Amniotic epithelial cell (primary cell): ENCODE results near the gene PRDM1.
A peak's percentile ranks its signal among the peaks of the same experiment; 100 is the strongest.

ENCODE experiments used
- DNase-seq: peaks from one replicate; pipeline ENCODE4 v3.0.0-alpha.2; 2010; ENCODE audit warnings: low read depth

The PRDM1 gene

DNA sequence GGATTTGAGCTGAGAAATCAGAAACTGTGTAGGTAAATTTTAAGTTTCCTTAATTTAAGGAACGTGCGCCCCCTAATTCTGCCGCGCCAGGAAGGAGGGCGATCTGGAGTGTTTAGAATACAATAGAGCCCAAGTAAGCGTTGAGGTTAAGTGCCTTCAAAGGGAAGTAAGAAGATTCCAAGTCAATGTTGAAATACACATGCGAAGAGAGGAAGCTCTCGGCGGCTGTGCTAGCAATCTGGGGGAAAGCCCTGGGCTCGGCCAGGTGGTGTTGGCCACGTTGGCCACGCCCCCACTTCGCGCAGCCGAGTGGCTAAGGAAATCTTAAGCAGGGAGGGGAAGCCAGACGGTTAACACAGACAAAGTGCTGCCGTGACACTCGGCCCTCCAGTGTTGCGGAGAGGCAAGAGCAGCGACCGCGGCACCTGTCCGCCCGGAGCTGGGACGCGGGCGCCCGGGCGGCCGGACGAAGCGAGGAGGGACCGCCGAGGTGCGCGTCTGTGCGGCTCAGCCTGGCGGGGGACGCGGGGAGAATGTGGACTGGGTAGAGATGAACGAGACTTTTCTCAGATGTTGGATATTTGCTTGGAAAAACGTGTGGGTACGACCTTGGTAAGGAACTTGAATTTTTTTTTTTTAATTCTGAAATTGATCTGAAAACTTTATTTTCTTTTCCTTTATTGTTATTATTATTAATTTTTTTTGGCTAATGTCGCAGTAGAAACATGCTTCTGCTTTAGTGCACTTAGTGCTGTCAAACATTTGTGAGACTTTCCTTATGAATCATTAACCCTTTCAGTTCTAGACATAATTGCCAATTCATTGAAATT is at the start of gene PRDM1:
TSS of gene PRDM1 (plus strand) at position 353 of the 830 bp plus-strand sequence. CDS start at position 571, 218 bp downstream.
- peak; percentile 38 for DNase-seq

DNA sequence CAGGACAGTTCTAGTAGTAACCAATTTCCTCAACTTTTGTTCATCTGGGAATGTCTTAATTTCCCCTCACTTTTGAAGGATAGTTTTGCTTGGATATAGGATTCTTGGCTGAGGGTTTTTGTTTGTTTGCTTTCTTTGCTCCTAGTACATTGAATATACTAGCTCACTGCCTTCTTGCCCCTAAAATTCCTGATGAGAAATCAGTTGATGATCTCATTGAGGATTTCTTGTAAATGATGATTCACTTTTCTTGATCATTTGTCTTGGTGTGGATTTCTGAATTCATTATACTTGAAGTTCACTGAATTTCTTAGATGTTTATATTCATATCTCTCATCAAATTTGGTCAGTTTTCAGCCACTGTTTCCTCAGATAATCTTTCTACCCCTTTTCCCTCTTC is 49.1 kb upstream of the PRDM1 start:
- DNase-seq, result peak; percentile 14

DNA sequence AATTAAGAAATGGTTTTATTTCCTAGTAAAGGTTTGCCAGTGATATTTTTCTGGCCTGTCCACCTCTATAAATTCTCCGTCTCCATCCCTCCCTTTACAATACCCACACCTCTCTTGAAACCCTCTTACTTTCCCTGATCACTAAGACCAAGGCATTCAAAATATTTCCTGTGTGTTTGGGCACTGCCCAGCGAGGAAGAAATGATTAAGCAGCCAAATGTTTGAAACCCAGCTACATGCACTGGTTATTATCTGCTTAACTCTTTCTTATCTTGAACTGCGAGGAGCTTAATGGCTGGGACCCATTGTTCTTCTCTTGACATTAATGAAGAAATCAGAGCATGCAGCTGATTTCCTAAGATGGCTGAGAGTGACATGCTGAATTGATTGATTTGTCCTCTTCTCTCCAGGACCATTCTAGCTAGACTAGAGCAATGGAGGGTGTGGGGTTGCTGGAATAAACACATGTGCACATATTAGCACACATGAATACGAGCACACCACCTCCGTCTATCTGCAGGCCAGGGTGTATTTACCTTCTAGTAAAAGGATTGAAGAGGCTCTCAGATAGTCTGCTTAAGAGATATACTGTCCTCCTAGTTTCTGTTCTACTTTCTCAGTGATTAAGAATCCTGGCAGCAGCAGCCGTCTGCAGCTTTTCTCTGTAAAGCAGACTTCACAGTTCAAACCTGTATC is 46.1 kb upstream of the PRDM1 start:
- DNase-seq, result peak; percentile 12

DNA sequence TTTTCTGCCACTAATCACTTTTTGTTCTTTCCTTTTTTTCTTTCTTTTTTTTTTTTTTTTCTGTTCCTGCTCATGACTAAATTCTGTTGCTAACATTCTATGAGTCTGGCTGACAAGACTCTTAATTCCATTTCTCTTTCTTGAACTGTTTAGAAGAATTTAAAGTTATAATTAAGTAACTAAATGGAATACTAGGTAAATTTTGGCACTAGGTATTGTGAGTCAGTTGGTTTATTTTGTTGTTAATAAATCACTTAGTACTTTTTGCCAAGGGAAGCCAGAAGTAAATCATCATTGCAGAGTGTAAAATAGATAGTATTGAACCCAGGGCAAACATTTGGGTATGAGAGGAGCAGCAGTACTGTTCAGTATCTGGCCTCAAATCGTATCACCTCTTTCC is 42.0 kb upstream of the PRDM1 start:
- DNase-seq, result no peak

DNA sequence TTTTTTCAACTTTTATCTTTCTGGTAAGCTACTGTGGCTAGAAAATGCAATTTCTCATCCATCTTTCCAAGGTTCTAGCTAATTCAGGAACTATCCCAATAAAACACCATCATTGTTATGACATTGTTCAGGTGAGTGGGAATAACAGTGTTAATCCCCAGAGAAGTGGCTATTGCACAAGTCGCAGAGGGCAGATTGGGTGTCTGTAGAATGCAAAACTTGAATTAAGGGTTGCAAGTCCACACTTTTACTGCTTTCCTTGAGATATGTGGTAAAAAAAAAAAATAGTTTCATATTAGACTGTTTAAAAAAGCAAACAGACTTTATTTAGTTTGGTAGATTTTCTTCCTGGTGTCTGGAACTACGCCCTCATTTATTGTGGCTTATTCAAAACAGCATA is 41.1 kb upstream of the PRDM1 start:
- no peak for DNase-seq

DNA sequence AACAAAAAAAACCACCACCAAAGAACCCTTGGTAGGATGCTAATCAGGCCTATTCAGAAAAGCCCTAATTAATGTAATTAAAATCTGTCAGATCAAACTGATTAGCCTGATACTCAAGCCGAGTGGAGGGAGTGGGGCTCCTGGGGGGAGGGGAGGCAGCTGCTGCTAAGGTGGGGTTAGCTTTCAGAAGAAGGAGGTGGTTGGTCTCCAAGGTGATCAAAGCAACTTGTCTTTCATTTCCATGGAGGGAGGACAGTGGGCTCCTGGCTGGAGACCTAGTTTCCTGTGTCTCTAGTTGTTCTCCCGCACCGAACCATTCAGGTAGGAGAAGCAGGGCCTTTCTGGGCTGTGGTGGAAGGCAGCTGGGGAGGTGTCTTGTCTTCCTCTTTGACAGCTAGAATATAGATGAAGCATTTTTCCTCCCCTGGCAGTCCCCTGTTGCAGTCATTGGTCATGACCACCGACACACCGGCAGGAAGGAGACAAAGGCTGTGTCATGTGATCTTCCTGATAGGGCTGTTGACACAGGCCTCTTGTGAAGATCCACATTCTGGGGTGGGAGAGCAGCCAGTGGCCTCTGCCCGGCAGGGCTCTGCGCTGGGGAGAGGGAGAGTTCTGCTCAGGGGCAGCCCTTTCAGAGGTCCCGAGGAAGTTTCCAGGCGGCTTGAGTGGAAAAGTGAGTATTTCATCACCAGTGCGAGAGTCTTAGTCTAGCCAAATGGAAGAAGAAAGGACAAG is 39.9 kb upstream of the PRDM1 start:
- DNase-seq, result no peak

DNA sequence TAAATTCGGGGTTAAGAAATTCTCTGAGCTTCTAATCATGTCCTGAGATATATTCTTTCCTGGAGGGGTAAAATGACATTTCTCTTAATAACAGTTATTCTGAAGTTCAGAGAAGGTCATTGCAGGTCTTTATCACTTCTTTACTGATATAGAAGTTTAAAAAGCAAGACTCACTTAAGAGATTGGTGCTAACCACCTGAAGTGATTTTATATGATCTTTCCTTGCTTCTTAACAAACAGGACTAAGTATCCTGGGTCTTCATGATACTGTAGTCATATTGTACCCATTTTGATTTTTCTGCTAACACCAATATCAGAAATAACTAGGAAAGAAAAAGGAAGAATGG is 39.3 kb upstream of the PRDM1 start:
- DNase-seq, result no peak

DNA sequence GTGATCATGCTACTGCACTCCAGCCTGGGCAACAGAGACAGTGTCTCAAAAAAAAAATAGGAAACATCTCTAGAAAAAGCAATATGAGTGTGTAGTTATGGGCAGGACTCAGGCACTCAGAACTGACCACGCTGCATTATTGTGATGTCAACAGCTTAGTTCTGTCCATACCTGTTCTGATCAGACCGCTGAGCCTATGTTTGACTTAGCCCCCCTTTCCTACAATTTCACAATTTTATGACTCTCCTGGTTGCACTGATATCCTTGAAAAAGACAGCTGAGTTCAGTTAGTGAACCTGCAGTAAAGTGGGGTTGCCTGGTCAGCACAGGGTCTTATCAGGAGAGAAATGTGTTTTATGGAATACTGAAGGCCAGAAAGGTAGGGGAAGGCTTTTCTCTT is 37.8 kb upstream of the PRDM1 start:
- DNase-seq, result no peak

DNA sequence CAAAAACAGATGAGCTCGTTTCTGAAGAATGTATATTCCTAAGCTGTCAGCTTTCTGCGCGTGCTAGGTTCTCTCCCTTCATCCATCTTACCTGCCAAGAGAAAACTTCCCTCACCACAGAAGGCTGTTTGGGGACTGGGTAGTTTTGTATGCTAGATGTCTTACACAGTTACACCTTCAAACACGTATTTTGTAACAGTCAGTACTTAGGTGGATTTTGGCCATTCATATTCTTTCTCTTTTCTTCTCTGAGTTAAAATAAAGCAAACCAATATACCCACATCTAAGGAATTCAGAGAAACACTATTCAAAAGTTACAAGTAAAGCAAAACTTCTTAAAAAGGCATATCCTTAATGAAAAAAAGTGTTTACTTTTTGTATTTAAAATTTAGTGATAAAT is 35.6 kb upstream of the PRDM1 start:
- no peak for DNase-seq

DNA sequence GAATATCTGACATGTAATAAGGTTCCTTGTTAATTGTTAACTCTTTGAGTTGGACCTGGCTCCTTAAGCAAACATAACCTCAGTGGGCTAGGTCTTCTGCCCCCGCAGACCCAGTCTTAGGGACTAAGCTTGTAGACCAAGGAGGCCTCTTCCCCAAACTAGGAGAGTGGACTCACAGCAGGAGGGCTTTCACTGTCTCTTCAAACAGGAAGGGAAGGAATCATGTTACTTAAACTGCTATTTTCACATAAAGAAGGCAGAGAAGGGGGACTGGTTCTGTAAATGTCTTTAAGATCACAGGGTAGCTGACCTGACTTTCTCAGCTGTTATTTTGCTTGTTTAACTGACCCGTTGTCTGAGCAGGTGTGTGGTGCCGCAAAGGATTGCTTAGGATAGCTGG is 34.9 kb upstream of the PRDM1 start:
- no peak for DNase-seq

DNA sequence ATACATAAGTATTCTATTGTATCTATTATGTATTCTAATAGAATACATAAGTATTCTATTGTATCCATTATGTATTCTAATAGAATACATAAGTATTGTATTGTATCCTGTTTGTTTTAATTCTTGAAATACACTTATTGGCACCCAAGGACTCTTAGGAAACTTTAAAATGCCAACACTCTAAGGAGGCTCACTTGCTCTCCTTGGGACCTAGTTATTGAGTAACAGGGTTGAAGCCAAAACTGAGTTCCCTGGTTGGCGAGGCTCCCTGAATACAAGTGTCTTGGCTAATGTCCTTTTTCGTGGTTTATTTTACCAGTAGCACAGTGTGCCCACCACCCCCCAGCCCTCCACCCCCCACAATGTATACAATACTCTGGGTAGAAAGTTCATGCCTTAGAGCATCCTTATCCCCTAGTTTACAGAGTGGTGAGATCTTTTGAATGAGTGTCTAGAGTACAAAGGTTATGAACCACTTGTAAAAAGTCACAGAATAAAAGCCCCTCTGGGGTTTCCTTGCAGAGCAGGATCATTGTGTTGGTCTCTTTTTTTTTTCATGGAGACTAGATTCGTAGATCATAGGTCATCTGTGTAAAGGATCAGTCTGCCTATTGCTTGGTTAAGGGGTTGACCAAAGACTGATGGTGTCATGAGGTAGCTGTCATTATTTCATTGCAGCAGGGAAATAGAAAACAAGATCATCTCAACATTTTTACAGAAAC is 32.5 kb upstream of the PRDM1 start:
- DNase-seq, result no peak

DNA sequence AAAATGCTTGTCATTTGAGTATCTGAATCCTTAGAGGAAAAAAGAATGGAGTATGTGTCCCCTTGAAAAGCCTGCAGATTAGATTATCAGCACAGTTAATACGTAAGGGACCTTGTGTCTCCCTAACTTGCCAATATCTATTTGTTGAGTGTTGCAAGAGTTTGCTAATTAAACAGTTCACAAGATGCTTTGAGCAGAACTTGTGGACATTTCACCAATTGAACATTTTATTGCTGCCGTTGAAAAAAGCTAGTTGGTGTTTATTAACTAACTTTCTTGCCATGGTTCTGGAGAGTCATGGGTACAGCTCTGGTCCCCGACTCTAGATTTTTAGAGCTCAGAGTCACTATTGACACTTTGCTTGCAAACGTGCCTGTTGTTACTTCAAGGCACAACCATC is 30.6 kb upstream of the PRDM1 start:
- DNase-seq, result no peak

DNA sequence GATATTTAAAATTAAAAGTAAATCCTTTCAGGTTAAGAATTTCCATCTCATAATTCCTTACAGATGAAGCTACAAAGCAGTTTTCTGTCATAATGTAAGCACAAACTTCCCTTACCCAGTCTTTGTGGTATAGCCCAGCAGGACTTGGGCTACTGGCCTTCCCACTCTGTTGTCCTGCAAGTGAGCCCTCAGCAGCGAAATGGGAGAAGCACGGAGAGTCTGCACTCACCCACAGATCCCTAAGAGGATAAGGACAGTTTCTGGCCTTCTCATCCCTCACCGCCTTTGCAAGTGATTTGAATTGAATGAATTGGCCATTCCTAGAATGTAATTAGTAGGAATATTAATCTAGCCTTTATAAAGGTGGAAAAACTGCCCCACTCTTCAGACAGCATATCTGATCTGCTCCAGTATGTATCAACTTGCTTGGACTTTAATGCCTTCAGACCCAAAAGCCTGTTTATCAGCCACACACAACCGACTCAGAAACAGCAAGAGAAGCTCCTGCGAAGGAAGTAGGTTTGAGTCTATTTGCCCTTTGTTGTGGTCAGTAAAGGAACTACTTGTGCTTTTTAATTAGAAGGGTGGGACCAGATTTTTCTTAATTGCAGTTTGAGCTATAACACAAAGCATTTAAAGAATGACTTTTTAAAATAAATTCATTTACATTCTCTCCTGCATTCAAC is 29.9 kb upstream of the PRDM1 start:
- no peak for DNase-seq

DNA sequence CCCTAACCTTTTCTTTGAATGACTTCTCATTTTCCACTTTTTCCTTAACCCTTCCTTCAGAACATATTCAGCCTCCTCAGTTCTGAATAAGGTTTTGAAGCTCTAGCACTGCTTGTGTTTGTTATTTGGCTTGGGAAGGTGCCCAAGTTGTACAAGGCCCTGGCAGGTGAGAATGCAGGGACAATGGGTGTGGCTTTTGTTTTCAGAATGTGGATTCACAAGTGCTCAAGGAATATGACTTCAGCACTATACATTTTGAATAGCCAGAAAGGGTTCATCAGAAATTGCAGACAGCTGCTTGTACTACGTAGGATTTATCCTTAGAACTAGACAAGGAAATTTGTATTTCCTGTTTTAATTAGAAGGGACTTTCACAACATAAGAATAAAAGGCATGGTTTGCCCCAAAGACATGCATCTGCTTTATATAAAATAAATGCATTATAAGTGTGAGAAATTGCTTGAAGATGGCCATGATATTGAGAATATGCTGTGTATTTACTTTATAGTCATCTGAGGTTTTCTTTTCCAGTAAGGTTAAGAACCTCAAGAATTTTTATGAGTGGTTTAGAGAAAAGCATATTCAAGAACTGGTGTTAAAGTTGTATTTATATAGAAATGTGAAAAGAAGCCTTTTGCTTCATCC is 29.3 kb upstream of the PRDM1 start:
- no peak for DNase-seq

DNA sequence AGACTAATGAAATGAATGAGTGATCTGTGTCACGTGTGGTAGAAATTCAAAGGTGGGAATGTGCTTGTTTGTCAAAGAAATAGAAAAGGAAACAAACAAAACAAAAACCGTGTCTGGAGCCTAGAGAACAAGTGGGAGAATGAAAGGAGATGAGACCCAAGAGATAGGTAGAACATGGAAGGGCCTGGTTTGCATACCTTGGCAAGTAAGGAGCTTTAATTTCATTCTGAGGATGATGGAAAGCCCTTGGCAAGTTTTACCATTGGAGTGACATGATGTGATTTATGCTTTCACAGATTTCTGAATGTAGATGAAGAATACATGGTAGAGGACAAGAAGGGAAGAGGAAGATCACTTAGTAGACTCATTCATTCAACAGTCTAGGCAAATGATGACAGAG is 26.8 kb upstream of the PRDM1 start:
- no peak for DNase-seq

DNA sequence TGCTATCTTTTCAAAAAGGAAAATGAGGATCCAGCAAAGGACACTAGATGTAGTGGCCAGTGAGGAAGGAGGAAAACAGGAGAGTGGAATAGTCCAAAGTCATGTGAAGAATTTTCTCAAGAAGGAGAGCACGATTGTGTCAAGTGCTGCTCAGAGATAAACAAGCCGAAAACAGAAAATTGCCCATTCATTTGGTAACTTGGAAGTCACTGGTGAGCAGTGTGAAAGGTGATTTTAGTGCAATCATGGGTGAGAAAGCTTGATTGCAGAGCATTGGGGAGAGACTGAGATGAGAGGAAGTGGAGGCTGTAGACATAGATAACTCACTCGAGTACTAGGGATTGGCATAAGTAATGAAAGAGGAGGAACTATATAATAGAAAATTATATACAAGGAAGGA is 26.0 kb upstream of the PRDM1 start:
- no peak for DNase-seq

DNA sequence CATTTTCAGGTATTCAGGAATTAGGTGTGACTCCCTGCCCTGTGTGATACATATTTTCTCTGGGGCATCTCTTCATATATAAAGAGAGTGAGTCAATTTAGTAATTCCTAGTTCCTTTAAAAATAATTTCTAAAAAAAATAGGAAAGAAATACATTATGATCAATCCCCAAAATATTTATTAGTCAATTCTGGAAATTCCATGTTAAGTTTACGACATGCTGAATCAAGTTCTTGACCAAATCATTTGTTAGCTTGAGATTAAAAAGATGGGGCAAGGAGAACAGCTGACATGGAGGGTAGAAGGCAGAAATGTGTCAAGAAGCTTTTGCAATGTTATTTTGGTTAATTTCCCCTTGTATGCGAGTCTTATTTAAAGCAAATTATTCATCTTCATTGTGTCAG is 22.7 kb upstream of the PRDM1 start:
- DNase-seq, result peak; percentile 26

DNA sequence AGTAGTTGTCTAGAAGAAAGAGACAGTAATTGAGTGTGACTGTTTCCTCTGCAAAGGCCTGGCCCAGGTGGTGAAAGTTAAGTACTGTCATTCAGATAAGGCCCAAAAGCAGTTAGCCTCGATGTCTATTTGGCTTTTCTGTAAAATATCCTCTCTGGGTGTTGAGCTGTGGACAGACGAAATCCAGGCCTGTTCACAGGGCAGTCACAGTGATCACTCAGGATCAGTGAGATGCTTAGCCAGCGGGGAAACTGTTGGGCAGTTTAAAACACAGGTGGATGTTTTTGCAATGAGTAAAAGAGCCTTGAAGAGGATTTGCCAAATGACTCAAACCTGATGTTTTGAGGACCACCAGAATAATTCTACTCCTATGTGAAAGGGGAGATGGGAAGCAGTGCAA is 22.0 kb upstream of the PRDM1 start:
- peak; percentile 25 for DNase-seq

DNA sequence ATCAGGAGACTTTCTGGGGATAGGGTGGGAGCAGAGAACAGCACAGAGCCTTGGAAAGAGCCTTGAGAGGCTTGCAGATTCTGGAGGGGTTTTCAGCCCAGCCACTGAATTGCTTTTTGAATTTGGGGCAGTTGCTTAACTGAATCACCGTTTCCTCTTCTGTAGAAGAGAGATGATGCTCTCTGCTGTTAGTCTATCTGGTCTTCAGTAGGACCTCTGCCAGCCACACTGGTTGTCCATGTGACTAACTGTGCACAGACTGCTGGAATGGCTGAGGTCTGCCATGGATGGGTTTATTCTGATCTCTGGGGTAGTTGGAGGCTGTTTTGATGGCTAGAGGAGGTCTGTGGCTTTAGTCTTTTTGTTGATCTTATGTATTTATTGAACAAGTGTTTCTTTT is 21.4 kb upstream of the PRDM1 start:
- DNase-seq, result no peak

DNA sequence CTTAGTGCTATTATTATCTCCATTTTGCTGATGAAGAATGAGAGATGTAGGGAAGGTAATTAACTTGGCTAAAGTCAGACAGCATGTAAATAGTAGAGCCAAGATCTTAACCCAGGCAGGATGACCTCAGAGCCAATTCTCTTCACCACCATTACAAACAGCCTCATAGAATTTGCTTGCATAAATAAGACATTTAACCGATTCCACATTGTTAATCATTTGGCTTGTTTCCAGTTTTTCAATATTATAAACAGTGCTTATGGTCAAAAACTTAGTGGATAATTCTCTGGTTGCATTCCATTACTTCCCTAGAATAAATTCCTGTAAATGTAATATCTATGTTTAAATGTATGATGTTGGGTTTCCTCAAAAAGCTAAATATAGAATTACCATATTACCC is 19.1 kb upstream of the PRDM1 start:
- DNase-seq, result no peak

DNA sequence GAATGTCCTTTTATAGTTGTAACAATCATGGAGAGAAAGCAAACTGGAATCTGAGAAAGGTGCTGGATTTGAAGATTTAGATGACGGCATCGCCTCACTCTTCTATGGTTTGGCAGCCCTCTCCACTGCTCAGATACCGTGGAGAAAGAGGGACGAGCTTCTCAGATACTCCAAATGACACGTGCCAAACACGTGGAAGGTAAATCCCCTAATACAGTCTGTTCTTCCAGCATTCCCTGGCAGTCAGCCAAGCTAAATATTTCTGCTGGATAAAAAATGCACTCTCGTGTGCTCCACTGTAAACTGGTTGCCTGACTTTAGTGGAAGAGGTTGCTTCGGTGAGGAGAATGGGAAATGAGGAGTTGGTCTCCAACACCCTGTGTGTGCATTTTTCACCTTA is 16.7 kb upstream of the PRDM1 start:
- peak; percentile 76 for DNase-seq
